Stimulated activated CD8-positive, alpha-beta memory T cell treated with anti-CD3 and anti-CD28 coated beads, Interleukin-4, amount 100 ng/mL, for 1 hour (primary cell): Measurements from ENCODE around the gene CFDP1.
"Not testable (repeated sequence)": the region's sequence is repeated elsewhere in the genome, so short reads cannot be mapped to it uniquely, and the experiment has no call there.

Experiments
- DNase-seq, 2 donors: peaks; one replicate each; pipeline ENCODE4 v3.0.0-alpha.2; 2020; ENCODE audit warnings: low read depth in 2 of 2, low spot score in 1 of 2

The CFDP1 gene

GRCh38 chr16:75432828-75433731 lies at the start of gene CFDP1:
CFDP1 (minus strand) TSS chr16:75433503; CDS start chr16:75433352, 151 bp downstream.
- DNase-seq, result peak; percentile 92 to 94

GRCh38 chr16:75482434-75483205 lies 49.3 kb upstream of the CFDP1 start:
- DNase-seq, result no peak

GRCh38 chr16:75481475-75481874 lies 48.2 kb upstream of the CFDP1 start:
- no peak for DNase-seq

DNA sequence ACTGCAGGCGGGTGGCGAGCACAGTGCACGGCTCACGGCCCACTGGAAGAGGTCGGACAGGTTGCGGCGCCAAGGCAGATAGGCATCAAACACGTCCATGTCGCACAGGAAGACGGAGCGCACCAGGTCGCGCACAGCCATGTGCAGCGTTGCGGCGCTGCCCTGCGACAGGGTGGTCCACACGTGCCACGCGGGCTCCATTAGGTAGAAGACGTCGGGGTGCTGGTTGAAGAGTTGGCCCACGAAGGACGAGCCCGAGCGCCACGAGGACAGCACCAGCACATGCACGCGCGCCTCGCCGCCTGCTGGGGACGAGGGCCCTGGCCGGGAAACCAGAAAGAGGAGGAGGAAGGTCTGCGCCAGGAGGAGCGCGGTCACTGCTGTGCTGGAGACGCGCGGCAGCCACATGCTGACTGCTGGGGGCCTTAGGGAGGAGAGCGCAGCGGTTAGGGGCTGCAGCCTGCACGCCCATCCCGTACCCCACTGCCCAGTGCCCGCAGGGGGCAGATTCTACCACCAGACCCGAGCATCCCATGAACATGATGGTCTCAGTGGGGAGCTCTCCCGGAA lies 46.2 kb upstream of the CFDP1 start:
- DNase-seq, result no peak

GRCh38 chr16:75478480-75479345 lies 45.4 kb upstream of the CFDP1 start:
- DNase-seq, result no peak

DNA sequence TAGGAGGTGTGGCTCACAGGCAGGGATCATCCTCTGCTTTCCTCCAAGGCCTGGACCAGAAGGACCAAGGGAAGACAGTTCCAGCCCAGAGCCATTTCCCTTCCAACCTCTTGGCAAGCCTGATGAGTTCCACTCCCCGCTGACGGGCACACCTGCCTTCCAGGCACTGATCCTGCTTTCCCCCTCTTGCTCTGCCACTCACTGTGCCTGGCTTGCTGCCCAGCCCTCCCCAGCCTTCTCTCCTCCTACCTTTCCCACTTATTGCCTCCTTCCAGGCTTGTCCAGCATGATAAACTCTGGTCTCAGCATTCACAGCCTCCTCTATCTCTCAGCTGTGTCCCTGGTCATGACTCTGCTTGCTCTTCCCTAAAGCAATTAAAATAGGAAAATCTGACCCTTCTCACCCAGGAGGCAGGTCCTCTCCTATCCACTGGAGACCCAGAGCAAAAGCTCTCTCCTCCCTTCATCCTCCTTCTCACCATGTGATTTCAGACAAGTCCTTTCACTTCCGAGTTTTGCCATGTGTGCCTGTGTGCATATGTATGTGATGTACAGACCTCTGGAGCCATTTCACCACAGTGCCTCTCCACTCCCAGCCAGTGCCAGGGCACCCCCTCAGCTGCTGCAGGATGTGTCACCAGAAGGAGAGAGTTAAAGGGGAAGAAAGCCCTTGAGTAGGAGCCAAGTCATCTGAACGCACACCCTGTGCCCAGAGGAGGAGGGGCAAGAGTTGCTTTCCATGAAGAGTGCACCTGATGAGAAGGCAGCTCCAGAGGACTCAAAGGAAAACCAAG lies 44.6 kb upstream of the CFDP1 start:
- no peak for DNase-seq

- DNase-seq, result no peak
Observed at GRCh38 chr16:75476817-75477216, 43.5 kb upstream of the CFDP1 start.

DNA sequence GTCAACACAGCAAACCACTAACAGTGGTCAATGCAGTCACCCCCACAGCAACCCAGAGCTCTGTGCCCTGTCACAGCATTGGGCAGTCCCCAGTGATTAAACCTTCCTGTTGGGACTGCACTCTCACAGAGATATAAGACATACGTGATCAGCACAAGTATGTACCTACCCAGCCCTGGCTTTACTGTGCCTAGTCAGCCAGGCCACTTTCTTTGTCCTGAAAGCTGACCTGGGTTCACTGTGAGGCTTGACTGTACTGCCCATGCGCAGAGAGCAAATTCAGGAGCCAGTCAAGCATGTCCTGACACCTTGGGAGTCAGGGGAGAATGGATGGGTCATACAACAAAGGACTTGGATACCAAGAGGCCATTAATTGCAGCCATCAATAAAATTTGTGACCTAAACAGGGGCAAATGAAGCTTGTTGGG lies 42.1 kb upstream of the CFDP1 start:
- DNase-seq, result no peak

DNA sequence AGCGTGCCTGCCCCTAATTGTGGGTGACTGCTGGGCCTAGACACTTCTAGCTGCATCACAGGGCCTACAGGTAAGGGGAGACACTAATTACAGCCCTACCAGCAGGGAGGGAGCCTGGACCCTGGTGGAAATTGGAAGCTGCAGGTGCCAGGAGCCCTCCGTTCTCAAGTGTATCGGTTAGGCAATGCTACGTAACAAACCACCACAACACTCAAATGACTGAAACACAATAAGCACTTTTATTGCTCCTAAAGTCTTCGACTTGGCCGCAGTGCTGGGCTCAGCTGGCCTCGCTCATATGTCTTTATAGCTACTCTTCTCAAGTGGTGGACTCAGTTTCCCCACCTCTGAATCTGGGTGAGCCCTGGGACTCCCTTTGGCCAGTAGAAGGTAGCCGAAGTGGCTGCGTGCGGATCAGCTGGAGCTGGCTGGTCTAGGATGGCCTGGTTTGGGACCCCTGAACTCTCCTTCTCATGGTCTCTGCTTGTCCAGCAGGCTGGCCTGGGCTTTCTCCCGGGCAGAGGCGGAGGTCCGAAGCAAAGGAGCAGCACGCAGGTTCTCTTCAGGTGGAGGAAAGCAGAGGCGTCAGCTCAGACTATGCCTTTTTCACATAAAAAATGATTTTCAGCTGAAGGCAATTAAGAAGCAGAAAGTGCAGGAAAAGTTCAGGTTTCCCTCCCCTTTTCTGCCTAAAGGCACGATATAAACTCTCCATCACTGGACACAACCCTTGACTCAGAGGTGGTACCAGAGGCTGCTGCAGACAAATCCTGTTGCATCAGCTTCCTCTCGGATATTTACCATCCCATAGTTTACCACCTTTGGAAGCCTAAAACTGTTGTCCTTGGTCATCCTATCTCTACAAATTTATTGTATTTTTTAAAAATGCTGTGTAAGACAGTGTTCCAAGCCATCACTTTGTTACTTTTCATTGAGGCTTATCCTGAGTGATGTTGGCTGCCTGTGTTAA lies 39.9 kb upstream of the CFDP1 start:
- DNase-seq, result no peak

DNA sequence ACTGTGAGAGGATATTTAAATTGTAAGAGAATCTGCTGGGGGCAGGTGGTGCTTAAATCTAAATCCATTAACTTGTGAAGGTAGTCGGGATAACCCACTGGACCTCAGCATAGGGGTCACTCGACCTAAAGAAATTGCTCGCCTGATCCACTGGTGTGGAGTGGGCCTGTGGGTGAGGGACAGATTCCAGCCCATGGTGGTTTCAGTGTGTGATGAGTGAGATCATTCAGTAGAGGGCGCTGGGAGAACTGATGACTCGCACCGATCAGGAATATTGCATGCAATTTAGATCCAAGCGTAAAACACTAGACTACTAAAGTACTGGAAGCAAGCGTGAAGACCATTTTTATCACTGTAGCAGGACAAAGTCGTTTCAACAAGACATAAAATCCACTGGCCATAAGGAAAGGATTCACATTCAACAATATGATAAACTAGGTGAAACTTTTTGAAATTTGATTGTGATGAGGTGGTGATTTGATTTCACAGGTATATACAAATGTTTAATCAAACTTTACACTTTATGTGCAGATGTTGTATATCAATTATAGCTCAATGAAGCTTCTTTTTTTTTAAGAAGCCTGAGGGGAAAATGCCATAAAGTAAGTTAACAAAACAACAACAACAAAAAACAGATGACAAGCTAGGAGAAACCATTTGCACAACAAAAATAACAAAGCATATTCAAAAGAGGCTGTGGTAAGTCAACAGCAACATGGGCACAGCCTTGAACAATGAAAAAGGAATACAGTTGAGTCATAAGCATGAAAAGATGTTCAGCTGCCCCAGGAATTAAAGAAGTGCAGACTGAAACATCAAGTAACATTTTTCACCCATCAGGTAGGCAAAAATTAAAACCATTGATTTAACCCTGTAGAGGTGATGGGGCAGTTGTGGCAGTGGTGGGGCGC lies 38.7 kb upstream of the CFDP1 start:
- DNase-seq, result peak in 1 of 2 donors; percentile 13

DNA sequence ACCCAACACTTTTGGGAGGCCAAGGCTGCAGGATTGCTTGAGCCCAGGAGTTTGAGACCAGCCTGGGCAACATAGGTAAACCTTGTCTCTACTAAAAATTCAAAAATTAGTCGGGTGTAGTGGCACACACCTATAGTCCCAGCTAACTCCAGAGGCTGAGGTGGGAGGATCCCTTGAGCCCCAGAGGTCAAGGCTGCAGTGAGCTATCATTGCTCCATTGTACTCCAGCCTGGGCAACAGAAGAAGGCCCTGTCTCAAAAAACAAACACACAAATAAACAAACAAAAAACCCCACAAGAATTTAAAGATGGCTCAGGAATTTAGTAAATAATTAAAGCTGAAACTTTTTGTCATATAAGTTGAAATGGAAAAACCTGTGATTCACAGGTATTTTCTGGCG lies 33.5 kb upstream of the CFDP1 start:
- DNase-seq, result no peak

DNA sequence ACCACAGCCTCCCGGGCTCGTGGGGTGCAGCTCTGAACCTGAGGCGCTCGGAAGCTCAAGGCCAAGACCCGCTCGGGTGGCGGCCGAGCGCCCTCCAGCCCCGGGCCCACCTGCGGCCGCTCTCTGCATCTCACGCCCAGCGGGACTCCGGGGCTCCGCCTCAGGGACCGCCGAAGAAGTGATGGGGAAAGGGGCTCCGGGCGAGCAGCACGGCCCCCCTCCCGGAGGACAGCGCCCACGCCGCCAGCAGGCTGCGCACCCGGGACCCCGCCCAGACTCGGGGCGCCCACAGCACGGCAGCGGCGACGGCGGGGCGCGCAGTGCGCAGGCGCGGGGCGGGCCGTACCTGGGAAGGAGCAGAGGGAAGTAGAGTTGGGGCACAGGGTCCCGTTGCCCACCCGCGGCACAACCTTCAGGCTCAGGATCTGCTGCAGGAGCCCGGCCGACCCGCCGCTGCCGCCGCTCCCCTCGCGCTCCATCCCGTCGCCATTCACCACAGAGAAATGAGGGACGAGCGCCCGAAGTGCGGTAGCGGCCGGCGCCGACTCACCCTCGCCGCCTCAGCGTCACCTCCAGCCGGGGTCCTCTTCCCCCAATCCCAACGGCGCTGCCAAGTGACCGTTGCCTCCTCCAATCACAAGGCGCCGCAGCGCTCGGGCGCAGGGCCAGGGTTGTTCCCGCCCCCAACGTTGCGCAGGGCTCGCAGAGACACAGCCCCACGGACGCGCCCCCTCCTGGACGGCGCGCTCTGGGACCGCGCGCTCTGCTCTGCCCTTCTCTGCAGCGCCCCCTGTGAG lies 31.0 kb upstream of the CFDP1 start, which contains the start of gene TMEM170A:
TSS of gene TMEM170A (minus strand) at position 568 of the 797 bp plus-strand sequence. CDS start at position 479, 89 bp downstream.
- peak; percentile 92 to 97 for DNase-seq

GRCh38 chr16:75463389-75464121 lies 30.3 kb upstream of the CFDP1 start:
- DNase-seq, result not testable (repeated sequence)

GRCh38 chr16:75462806-75463205 lies 29.5 kb upstream of the CFDP1 start:
- no peak for DNase-seq

- no peak for DNase-seq
Observed at GRCh38 chr16:75461575-75461974, 28.3 kb upstream of the CFDP1 start.

DNA sequence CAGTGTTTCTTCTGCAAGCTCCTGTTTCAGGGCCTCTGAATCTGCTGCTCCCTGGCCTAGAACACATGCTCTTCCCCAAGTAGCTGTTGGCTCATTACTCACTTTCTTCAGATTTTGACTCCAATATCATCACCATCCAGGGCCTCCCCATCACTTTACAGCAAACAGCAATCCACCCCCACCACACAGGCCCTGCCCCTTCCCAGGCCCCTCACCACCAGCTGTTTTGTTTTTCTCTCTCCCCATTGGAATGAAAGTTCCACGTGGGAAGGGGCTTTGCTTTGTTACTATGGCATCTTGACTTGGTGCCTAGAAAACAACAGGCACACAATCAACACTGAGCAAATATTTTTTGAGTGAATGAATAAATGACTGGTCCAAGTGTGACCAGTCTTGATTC lies 27.1 kb upstream of the CFDP1 start:
- no peak for DNase-seq
